Neural cell (in vitro differentiated cells): ENCODE data around the gene AOX1. TPM values are rescaled to one million over a fixed set of nuclear protein-coding genes. Genes with fewer than 3 reads are reported as not detected.

ENCODE experiments used
- H2AFZ ChIP-seq: fragments of 200-600, 300-800 bp; sonication (generic), shearing (Covaris generic); 2 replicates; pipeline ENCODE4 v1.6.0; 2014; ENCODE audit warnings: low read depth, mild to moderate bottlenecking, antibody characterized with exemption, low read length, moderate library complexity
- H3F3A ChIP-seq: fragments of 200-600 bp; shearing (Covaris generic); 2 replicates; pipeline ENCODE4 v1.6.1; 2016; ENCODE audit warnings: mild to moderate bottlenecking, moderate library complexity, mixed read lengths, antibody characterized with exemption, low read length; ENCODE audit not compliant: insufficient read depth, poor library complexity, severe bottlenecking
- H3K27ac ChIP-seq: fragments of 200-600, 300-800 bp; sonication (generic), shearing (Covaris generic); 2 replicates; pipeline ENCODE4 v1.5.1; 2014; ENCODE audit warnings: mild to moderate bottlenecking, low read length, moderate library complexity
- H3K27me3 ChIP-seq: fragments of 300-800, 200-600 bp; sonication (generic), shearing (Covaris generic); 2 replicates; pipeline ENCODE4 v1.6.0; 2014; ENCODE audit warnings: mild to moderate bottlenecking, low read depth, low read length, moderate library complexity; ENCODE audit not compliant: insufficient read depth
- H3K36me3 ChIP-seq: fragments of 300-800, 200-600 bp; sonication (generic), shearing (Covaris generic); 2 replicates; pipeline ENCODE4 v1.5.1; 2014; ENCODE audit warnings: mild to moderate bottlenecking, antibody characterized with exemption, low read length, moderate library complexity; ENCODE audit not compliant: insufficient read depth
- H3K4me2 ChIP-seq: fragments of 300-800, 200-600 bp; sonication (generic), shearing (Covaris generic); 2 replicates; pipeline ENCODE4 v1.6.0; 2014; ENCODE audit warnings: mild to moderate bottlenecking, low read length
- H3K4me3 ChIP-seq: fragments of 300-800, 200-600 bp; sonication (generic), shearing (Covaris generic); 2 replicates; pipeline ENCODE4 v1.5.1; 2014; ENCODE audit warnings: mild to moderate bottlenecking, low read length, moderate library complexity
- H3K79me2 ChIP-seq: fragments of 200-600 bp; shearing (Covaris generic); replicated peaks from 2 replicates; pipeline ENCODE4 v1.6.0; 2014; ENCODE audit warnings: mild to moderate bottlenecking, low read length, moderate library complexity; ENCODE audit not compliant: insufficient read depth
- H3K9ac ChIP-seq: fragments of 300-800, 200-600 bp; sonication (generic), shearing (Covaris generic); 2 replicates; pipeline ENCODE4 v1.6.1; 2016; ENCODE audit warnings: mild to moderate bottlenecking, low read length, mixed read lengths
- H3K9me2 ChIP-seq: fragments of 200-600 bp; shearing (Covaris generic); 2 replicates; pipeline ENCODE4 v1.6.1; 2016; ENCODE audit warnings: mild to moderate bottlenecking, low read length, mixed read lengths; ENCODE audit not compliant: insufficient read depth
- H3K9me3 ChIP-seq: fragments of 200-600, 300-800 bp; sonication (generic), shearing (Covaris generic); 2 replicates; pipeline ENCODE4 v1.6.1; 2016; ENCODE audit warnings: mild to moderate bottlenecking, mixed run types, low read length, moderate library complexity, mixed read lengths
- H4K20me1 ChIP-seq: fragments of 200-600 bp; shearing (Covaris generic); 2 replicates; pipeline ENCODE4 v1.6.1; 2016; ENCODE audit warnings: mild to moderate bottlenecking, mixed run types; ENCODE audit not compliant: insufficient read depth
- EP300 ChIP-seq: fragments of 450-650 bp; conservative IDR thresholded peaks from 2 replicates; pipeline ENCODE4 v1.6.1; 2014; ENCODE audit warnings: antibody characterized with exemption, mild to moderate bottlenecking, moderate library complexity; ENCODE audit not compliant: poor library complexity, severe bottlenecking
- EZH2 ChIP-seq: fragments of 200-600, 300-800 bp; shearing (Covaris generic), sonication (generic); IDR thresholded peaks from 2 replicates; pipeline ENCODE4 v1.6.1; 2014; ENCODE audit warnings: antibody characterized with exemption, low read length, borderline replicate concordance, mild to moderate bottlenecking; ENCODE audit not compliant: insufficient read depth, poor library complexity, severe bottlenecking
- MXI1 ChIP-seq: fragments of 450-650 bp; conservative IDR thresholded peaks from 2 replicates; pipeline ENCODE4 v1.6.1; 2014; ENCODE audit warnings: antibody characterized with exemption, mild to moderate bottlenecking; ENCODE audit not compliant: poor library complexity, severe bottlenecking
- POLR2AphosphoS5 ChIP-seq: IDR thresholded peaks from 2 replicates; pipeline ENCODE4 v1.6.1; 2012
- RAD21 ChIP-seq: fragments of 450-650 bp; conservative IDR thresholded peaks from 2 replicates; pipeline ENCODE4 v1.6.1; 2014; ENCODE audit warnings: antibody characterized with exemption, mild to moderate bottlenecking, moderate library complexity
- SMC3 ChIP-seq: fragments of 450-650 bp; conservative IDR thresholded peaks from 2 replicates; pipeline ENCODE4 v1.6.1; 2014; ENCODE audit warnings: antibody characterized with exemption, mild to moderate bottlenecking, moderate library complexity; ENCODE audit not compliant: poor library complexity
- TAF1 ChIP-seq: IDR thresholded peaks from 2 replicates; pipeline ENCODE4 v1.6.1; 2012; ENCODE audit warnings: low read depth
- polyA plus RNA-seq: library from polyadenylated mRNA; depleted of rRNA; stranded (reverse); fragments of >200 nt; gene quantifications from 2 replicates; pipeline ENCODE4 v1.2.3, GENCODE V29; 2014
- TF ChIP-seq, protein P1 (sequence below): IDR thresholded peaks from 2 replicates; pipeline ENCODE4 v1.6.1; 2012; ENCODE audit warnings: borderline replicate concordance
- TF ChIP-seq, protein P2 (sequence below): fragments of 450-650 bp; IDR thresholded peaks from 2 replicates; pipeline ENCODE4 v1.5.1; 2014; ENCODE audit warnings: antibody characterized with exemption, mild to moderate bottlenecking, moderate library complexity; ENCODE audit not compliant: poor library complexity, severe bottlenecking

AOX1 gene
- polyA plus RNA-seq, 1 donor from 2014 or later, result not detected

DNA sequence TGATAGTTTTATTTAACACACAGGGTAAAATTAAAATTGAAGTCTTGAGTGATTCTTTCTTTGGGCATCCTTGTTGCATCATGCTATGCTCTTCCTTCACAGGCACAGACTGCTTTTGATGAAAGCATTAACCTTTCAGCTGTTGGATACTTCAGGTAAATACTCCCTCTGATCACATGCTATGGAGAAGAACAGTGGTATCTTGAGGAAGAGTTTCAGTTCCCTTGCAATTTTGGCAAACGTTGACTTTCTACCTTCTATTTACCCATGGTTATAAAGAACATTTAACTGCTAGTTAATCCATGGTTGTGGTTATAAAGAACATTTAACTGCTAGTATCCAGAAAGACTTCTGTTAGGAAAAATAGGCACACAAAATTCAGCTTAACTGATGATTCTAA is 75.7 kb downstream of the AOX1 start:
- no peaks in the 10 kb centered on the region for H3K36me3 ChIP-seq
- no peaks in the 10 kb centered on the region for H3K27me3 ChIP-seq
- H3K9me3 ChIP-seq, result no peaks in the 10 kb centered on the region
- H3K27ac ChIP-seq, result no peak overlapping the region
- H3K9ac ChIP-seq, result no peak overlapping the region
- no peaks in the 10 kb centered on the region for H4K20me1 ChIP-seq
- H3K4me3 ChIP-seq, result no peak overlapping the region
- H3K9me2 ChIP-seq, result no peaks in the 10 kb centered on the region
- H2AFZ ChIP-seq, result no peak overlapping the region
- no peaks in the 10 kb centered on the region for H3K79me2 ChIP-seq
- H3K4me2 ChIP-seq, result no peak overlapping the region
- TF ChIP-seq EZH2 (no peak), POLR2AphosphoS5 (no peak), TAF1 (no peak), SMC3 (no peak), MXI1 (no peak), RAD21 (no peak), EP300 (no peak)
- TF ChIP-seq, protein P1, sequence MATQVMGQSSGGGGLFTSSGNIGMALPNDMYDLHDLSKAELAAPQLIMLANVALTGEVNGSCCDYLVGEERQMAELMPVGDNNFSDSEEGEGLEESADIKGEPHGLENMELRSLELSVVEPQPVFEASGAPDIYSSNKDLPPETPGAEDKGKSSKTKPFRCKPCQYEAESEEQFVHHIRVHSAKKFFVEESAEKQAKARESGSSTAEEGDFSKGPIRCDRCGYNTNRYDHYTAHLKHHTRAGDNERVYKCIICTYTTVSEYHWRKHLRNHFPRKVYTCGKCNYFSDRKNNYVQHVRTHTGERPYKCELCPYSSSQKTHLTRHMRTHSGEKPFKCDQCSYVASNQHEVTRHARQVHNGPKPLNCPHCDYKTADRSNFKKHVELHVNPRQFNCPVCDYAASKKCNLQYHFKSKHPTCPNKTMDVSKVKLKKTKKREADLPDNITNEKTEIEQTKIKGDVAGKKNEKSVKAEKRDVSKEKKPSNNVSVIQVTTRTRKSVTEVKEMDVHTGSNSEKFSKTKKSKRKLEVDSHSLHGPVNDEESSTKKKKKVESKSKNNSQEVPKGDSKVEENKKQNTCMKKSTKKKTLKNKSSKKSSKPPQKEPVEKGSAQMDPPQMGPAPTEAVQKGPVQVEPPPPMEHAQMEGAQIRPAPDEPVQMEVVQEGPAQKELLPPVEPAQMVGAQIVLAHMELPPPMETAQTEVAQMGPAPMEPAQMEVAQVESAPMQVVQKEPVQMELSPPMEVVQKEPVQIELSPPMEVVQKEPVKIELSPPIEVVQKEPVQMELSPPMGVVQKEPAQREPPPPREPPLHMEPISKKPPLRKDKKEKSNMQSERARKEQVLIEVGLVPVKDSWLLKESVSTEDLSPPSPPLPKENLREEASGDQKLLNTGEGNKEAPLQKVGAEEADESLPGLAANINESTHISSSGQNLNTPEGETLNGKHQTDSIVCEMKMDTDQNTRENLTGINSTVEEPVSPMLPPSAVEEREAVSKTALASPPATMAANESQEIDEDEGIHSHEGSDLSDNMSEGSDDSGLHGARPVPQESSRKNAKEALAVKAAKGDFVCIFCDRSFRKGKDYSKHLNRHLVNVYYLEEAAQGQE, result no peak
- TF ChIP-seq, protein P2, sequence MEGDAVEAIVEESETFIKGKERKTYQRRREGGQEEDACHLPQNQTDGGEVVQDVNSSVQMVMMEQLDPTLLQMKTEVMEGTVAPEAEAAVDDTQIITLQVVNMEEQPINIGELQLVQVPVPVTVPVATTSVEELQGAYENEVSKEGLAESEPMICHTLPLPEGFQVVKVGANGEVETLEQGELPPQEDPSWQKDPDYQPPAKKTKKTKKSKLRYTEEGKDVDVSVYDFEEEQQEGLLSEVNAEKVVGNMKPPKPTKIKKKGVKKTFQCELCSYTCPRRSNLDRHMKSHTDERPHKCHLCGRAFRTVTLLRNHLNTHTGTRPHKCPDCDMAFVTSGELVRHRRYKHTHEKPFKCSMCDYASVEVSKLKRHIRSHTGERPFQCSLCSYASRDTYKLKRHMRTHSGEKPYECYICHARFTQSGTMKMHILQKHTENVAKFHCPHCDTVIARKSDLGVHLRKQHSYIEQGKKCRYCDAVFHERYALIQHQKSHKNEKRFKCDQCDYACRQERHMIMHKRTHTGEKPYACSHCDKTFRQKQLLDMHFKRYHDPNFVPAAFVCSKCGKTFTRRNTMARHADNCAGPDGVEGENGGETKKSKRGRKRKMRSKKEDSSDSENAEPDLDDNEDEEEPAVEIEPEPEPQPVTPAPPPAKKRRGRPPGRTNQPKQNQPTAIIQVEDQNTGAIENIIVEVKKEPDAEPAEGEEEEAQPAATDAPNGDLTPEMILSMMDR, result no peak
- no peaks in the 10 kb centered on the region for H3F3A ChIP-seq

DNA sequence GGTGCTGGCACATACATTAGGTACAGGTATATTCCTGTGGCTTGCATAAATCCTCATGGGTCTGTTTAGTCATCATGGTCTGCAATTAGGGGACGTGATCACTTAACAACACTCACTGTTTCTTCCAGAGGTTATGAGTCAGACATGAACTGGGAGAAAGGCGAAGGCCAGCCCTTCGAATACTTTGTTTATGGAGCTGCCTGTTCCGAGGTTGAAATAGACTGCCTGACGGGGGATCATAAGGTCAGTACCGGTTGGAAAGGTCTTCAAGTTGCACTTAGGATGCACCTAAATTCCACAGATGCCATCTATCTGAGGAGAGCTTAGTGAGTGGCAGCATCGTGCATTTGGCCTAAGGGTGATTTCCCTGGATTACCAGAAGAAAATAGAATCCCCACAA is 76.9 kb downstream of the AOX1 start:
- no peaks in the 10 kb centered on the region for H3K9me2 ChIP-seq

More for the DNA sequence above, 76.9 kb downstream of the AOX1 start:
- no peaks in the 10 kb centered on the region for H3K9me3 ChIP-seq
- H3K79me2 ChIP-seq, result no peaks in the 10 kb centered on the region
- no peaks in the 10 kb centered on the region for H3F3A ChIP-seq
- TF ChIP-seq EP300 (no peak), EZH2 (no peak), RAD21 (no peak), TAF1 (no peak), SMC3 (no peak), POLR2AphosphoS5 (no peak), MXI1 (no peak)
- TF ChIP-seq, protein P1, result no peak
- TF ChIP-seq, protein P2, result no peak
- no peak overlapping the region for H3K4me3 ChIP-seq
- H3K27ac ChIP-seq, result no peak overlapping the region
- H3K4me2 ChIP-seq, result no peak overlapping the region
- no peak overlapping the region for H3K9ac ChIP-seq
- no peaks in the 10 kb centered on the region for H3K27me3 ChIP-seq
- no peak overlapping the region for H2AFZ ChIP-seq
- H3K36me3 ChIP-seq, result no peaks in the 10 kb centered on the region
- no peaks in the 10 kb centered on the region for H4K20me1 ChIP-seq
